Measurements from ENCODE around the gene HNRNPR.
"Not testable (repeated sequence)": the region's sequence is repeated elsewhere in the genome, so short reads cannot be mapped to it uniquely, and the experiment has no call there.

HNRNPR gene

GRCh38 chr1:23325393-23325792 is 18.7 kb downstream of the HNRNPR start:
- H3K4me3 ChIP-seq (replicated peaks; ENCODE audit: low read depth, low read length), result no peak overlapping the region
- no peak for DNase-seq (ENCODE audit: low read depth)
- no peak for TF ChIP-seq CTCF (IDR thresholded peaks at IDR 0.05; ENCODE audit: low read length, missing control alignments)

- H3K4me3 ChIP-seq (replicated peaks; ENCODE audit: low read depth, low read length), result no peak overlapping the region
- DNase-seq (ENCODE audit: low read depth), result no peak
- TF ChIP-seq CTCF (IDR thresholded peaks at IDR 0.05; ENCODE audit: low read length, missing control alignments), result no peak
Observed at GRCh38 chr1:23322770-23323169, 21.3 kb downstream of the HNRNPR start.

- not testable (repeated sequence) for H3K4me3 ChIP-seq (replicated peaks; ENCODE audit: low read depth, low read length); DNase-seq (ENCODE audit: low read depth)
Observed at GRCh38 chr1:23310280-23310679, 33.8 kb downstream of the HNRNPR start.

DNA sequence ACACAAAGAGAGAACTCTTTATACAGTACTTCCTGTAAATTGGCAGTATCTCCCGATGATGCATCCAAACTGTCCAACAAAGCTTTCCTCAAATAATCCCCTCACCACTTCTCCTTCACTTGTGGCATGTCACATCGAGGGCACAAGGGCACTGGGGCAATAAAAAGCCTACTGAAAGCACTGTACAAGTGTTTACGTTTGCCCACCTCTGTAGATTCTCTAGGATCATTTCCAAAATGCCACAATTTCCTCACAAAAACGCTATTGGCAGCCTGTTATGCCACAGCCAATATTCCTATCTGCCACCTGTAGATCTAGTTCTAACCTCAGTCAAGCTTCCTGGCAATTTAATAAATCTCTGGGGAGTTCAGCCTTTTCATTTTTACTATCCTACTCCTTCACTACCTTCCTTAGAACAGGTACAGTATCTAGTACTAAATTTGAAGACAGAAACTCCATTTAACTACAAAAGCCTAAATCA is 39.9 kb downstream of the HNRNPR start:
- TF ChIP-seq CTCF (IDR thresholded peaks at IDR 0.05; ENCODE audit: low read length, missing control alignments), result no peak
- H3K4me3 ChIP-seq (replicated peaks; ENCODE audit: low read depth, low read length), result no peak overlapping the region
- DNase-seq (ENCODE audit: low read depth), result no peak

- DNase-seq (ENCODE audit: low read depth), result no peak
Observed at GRCh38 chr1:23303524-23303923, 40.6 kb downstream of the HNRNPR start.

DNA sequence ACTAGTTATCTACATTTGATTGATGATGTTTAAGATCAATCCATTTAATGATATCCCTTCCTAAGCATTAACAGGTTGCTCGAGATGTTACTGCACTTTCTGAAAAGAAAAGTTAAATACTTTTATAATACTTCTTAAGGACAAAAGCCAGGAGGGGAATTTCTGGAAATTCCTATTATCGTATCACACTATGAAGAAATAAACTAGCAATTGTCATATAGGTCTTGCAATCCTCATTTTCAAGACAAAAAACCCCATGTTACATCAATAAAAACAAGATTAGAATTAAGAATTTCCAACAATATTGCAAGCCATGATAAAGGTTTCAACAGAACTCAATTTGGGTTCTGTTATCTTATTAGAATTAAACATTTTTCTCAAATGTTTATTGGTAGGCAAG is 47.2 kb downstream of the HNRNPR start:
- H3K4me3 ChIP-seq (replicated peaks; ENCODE audit: low read depth, low read length), result no peak overlapping the region
- no peak for DNase-seq (ENCODE audit: low read depth)
- TF ChIP-seq CTCF (IDR thresholded peaks at IDR 0.05; ENCODE audit: low read length, missing control alignments), result no peak

More at GRCh38 chr1:23303524-23303923, 40.6 kb downstream of the HNRNPR start:
- TF ChIP-seq CTCF (IDR thresholded peaks at IDR 0.05; ENCODE audit: low read length, missing control alignments), result no peak
- no peak overlapping the region for H3K4me3 ChIP-seq (replicated peaks; ENCODE audit: low read depth, low read length)

GRCh38 chr1:23291706-23292105 is 52.4 kb downstream of the HNRNPR start:
- no peak for TF ChIP-seq CTCF (IDR thresholded peaks at IDR 0.05; ENCODE audit: low read length, missing control alignments)
- no peak overlapping the region for H3K4me3 ChIP-seq (replicated peaks; ENCODE audit: low read depth, low read length)
- no peak for DNase-seq (ENCODE audit: low read depth)

Data from fibroblast of pulmonary artery (primary cell).